Measurements from ENCODE around the gene DNAJA2.

The DNAJA2 gene

GRCh38 chr16:46926470-46927225 lies 46.8 kb downstream of the DNAJA2 start:
- no peak for DNase-seq

GRCh38 chr16:46924402-46924801 lies 49.1 kb downstream of the DNAJA2 start:
- DNase-seq = no peak

GRCh38 chr16:46923513-46924295 lies 49.8 kb downstream of the DNAJA2 start:
- no peak for DNase-seq

- no peak for DNase-seq
Observed at GRCh38 chr16:46922239-46922638, 51.2 kb downstream of the DNAJA2 start.

GRCh38 chr16:46920402-46921068 lies 52.9 kb downstream of the DNAJA2 start:
- no peak for DNase-seq

- DNase-seq = peak in 1 of 2 experiments; percentile 37
Observed at GRCh38 chr16:46918905-46919792, 54.3 kb downstream of the DNAJA2 start.

- DNase-seq = no peak
Observed at GRCh38 chr16:46918400-46918799, 55.1 kb downstream of the DNAJA2 start.

GRCh38 chr16:46916980-46917379 lies 56.5 kb downstream of the DNAJA2 start:
- DNase-seq = no peak

- DNase-seq = no peak
Observed at GRCh38 chr16:46915483-46916025, 57.9 kb downstream of the DNAJA2 start.

- DNase-seq = no peak
Observed at GRCh38 chr16:46914556-46915201, 58.8 kb downstream of the DNAJA2 start.

GRCh38 chr16:46911650-46912049 lies 61.8 kb downstream of the DNAJA2 start:
- DNase-seq = no peak

- no peak for DNase-seq
Observed at GRCh38 chr16:46911038-46911437, 62.4 kb downstream of the DNAJA2 start.

GRCh38 chr16:46908540-46909372 lies 64.7 kb downstream of the DNAJA2 start:
- no peak for DNase-seq

- DNase-seq = no peak
Observed at GRCh38 chr16:46907061-46907774, 66.3 kb downstream of the DNAJA2 start.

- no peak for DNase-seq
Observed at GRCh38 chr16:46906360-46907060, 67.0 kb downstream of the DNAJA2 start.
